RPMI8226 (cell line): ENCODE results near the gene CD69.
A peak's percentile ranks its signal among the peaks of the same experiment; 100 is the strongest.
"Not testable (repeated sequence)": the region's sequence is repeated elsewhere in the genome, so short reads cannot be mapped to it uniquely, and the experiment has no call there.

ENCODE experiments used
- DNase-seq: peaks from one replicate; pipeline ENCODE4 v3.0.0-alpha.2; 2015

Gene CD69

DNA sequence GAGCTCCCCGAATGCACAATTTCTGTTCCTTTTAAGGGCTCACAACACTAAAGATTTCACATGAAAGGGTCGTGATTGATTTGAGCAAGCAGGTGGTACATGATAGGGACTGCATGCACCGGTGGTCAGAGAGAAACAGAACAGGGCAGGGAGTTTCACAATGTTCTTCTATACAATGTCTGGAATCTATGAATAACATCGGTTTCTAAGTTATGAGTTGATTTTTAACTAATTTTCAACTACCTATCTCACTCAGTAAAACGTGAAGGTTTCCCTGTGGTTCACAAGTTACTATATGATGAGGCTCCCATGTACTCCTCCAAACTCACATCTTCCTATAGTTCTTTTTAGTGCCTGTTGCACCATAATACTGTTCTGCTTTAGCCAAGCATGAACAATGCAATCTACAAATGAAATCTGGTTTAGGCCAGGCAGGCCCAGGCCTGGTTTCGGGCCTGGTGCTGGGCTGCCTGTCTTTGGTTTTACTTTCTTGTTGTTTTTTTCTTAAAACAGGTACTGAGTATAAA, 47.6 kb downstream of the CD69 start:
- not testable (repeated sequence) for DNase-seq

DNA sequence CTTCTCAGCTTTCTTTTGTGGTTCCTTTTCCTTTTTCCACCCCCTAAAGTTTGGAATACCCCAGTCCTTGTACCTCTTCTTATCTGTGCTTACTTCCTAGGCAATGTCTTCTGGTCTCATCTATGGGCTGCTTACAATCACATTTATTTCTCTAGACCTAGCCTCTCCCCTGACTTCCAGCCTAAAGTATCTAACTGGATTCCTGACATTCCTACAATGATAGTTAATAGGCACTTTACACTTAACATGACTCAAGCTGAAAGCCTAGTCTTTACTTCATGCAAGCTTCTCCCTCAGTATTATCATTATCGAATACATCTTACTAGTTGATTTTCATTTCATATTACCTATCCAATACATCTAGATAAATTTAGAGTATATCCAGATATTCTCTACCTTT, 49.0 kb downstream of the CD69 start:
- no peak for DNase-seq

GRCh38 chr12:9710584-9711375, 49.9 kb downstream of the CD69 start:
- no peak for DNase-seq

DNA sequence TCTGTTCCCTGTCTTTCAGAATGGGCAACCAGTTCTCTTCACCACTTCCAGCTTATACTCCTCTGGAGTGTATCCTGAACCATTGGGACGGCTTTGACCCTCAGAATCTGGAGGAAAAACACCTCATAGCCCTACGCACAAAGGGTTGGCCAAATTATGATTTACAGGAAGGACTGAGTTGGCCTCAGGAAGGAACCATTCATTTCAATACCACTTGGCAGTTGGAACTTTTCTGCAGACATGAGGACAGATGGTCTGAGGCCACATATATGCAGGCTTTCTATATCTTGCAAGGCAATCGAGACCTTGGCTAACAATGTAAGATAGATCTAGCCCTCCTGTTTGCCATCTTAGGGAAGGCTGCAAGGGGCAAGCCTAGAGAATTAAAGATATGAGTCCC, 51.8 kb downstream of the CD69 start:
- DNase-seq, result no peak

GRCh38 chr12:9707864-9708808, 52.6 kb downstream of the CD69 start:
- peak; percentile 74 for DNase-seq

DNA sequence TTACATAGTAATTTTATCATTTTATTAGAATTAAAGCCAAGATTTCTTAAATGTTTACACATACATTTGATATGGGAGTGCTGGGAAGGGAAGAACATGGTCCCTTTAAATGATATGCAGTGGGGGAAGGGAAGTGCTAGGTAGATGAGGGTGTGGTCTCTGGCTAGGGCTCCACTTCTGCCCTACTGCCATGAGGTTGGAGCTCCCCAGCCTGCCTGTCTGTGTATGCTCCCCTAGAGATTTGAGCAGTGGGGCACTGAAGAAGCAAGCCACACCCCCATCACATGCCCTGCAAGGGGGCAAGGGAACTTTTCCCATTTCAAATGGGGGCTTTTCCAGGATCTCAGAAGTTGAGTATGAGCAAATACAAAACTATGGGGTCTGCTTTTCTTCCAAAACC, 53.3 kb downstream of the CD69 start:
- peak; percentile 40 for DNase-seq

DNA sequence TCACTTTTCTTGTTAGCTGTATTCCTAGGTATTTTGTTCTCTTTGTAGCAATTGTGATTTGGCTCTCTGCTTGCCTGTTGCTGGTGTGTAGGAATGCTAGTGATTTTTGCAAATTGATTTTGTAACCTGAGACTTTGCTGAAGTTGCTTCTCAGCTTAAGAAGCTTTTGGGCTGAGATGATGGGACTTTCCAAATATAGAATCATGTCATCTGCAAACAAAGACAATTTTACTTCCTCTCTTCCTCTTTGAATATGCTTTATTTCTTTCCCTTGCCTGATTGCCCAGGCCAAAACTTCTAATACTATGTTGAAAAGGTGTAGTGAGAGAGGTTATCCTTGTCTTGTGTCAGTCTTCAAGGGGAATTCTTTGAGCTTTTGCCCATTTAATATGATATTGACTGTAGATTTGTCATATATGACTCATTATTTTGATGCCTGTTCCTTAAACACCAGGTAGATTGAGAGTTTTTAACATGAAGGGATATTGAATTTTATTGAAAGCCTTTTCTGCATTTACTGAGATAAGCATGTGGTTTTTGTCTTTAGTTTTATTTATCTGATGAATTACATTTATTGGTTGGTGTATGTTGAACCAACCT, 54.5 kb downstream of the CD69 start:
- peak; percentile 45 for DNase-seq

- DNase-seq, result not testable (repeated sequence)
Measured at GRCh38 chr12:9704561-9704960, 56.1 kb downstream of the CD69 start.
